Stimulated activated CD8-positive, alpha-beta memory T cell treated with anti-CD3 and anti-CD28 coated beads, Interleukin-2, amount 100 ng/mL, for 1 hour (primary cell): ENCODE data around the gene BICD2.

ENCODE experiments used
- DNase-seq, 2 donors: peaks; one replicate each; pipeline ENCODE4 v3.0.0-alpha.2; 2020; ENCODE audit warnings: low read depth in 2 of 2

BICD2 gene

DNA sequence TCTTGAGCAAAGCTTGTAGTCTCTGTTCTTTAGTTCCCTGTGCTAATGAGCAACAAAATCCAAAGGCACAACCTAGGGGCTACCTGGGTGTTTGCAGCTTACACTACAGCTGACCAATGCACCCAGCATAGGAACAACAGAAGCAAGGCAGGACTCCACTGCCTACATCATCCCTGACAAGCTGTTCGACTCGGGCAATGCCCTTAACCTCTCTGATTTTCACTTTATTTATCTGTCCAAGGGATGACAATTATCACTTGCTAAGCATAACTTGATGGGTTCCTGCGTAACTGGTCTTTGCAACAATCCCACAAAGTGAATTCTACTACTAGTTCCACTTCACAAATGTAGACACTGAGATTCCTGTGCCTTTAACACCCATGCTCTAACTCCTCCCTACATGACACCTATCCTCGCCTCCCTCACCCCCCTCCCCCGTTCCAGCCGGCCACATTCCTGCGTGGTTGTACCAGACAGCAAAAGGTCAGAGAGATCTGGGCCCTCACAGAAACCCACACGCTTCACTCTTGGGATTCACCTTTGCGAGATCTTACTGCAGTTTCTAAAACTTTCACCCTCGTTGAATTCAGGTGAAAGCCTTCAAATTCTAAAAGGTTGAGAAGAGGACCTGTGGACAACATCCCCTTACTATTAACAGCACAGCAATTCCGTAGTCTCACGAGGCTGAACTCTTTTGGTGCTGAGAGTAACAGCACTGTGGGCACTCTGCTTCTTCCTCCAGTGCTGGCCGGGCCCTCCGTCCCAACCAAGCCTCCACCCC is 95.7 kb downstream of the BICD2 start:
- no peak for DNase-seq

DNA sequence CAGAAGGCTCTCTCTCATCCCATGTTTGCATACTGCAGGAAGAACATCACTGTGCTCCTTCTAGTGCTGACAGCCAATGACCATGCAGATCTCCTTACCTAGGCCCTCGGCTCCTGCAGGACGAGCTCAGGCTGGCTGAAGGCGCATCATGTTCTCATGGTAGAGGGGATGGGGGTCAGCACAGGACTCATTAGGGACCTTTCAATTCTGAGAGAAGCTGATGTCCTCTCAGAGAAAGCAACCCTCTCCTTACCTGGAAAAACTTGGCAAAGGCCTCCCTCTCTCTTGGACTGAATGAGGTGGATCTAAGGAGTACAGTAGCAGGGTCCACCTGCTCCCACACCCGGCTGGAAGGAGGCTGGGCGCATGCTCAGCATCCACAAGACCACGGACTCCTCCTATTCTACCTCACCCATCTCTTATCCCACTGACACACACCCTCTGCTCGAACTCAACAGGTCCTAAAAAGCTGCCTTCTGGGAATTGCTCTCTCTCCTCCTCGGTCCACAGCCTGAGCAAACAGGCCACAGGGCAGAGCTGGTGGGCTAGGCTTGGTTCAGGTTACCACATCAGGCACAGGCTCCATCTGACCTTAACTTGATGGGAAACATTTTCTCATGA is 97.6 kb downstream of the BICD2 start:
- DNase-seq: no peak

DNA sequence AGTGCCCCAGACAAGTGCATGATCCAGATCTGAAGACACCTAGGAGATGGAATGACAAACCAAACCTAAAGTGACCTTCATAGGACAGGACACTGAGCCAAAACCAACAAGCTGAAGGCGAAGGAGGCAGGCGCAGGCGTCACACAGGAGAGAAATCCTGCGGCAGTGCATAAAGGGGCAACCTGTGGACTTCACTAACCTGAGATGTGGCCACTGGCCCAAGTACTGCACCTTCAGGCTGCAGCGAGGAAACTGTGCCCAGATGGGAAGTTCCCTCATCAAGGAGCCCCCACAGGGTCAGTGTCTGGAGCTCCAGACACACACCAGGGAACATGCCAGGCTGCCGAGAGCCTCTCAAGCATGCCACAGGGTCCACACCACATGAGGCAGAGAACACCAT is 98.4 kb downstream of the BICD2 start:
- DNase-seq: no peak

DNA sequence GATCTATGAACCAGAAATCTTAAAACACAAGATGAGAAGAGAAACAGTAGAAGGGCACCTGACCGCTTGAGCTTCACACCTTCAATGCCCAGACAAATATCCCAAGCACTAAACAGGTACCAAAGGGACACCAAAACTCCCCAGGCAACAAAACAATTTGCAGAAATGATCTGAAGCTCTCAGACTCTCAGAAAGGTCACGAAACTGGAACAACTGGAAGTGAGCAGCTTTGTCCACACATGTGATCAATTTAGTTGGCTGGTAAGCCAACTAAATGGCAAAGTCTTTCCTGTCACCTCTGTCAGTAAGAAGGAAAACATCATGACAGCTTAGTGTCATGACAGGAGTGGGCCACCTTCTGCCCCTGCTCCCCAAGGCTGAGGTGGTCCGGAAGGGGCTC is 98.8 kb downstream of the BICD2 start:
- no peak for DNase-seq

DNA sequence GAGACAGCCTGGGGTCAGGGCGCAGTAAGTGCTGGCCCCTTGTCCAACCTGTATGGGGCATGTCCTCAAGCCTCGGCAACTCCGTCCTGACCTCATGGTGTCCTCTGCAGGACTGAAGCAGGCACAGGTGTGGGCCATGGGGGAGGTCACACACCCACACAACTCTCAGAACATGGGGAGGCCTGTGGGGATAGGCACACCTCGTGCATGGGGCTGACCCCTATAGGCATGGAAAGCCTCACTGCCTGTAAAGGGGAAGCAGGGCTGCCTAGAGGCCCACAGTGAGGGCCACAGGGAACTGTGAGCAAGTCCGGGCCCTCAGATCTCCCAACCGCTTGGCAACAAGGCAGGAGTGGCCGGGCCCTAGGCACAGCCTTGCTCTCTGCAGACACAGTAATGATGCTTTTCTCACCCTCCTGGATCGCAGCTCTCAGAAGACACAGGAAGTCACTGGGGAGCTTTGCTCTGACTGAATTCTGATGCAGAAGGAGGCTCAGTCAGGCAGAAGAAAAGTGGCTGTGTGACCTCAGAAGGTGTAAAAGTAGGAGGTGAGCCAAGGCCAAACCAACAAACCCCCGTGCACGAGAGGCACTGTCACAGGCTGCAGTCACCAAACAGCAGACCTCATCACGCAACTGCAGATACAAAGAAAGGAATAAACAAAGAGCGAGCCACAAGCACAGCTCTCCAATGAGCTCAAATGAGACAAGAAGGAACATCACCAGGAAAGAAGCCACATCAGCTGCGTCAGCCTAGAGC is 100.1 kb downstream of the BICD2 start:
- no peak for DNase-seq

DNA sequence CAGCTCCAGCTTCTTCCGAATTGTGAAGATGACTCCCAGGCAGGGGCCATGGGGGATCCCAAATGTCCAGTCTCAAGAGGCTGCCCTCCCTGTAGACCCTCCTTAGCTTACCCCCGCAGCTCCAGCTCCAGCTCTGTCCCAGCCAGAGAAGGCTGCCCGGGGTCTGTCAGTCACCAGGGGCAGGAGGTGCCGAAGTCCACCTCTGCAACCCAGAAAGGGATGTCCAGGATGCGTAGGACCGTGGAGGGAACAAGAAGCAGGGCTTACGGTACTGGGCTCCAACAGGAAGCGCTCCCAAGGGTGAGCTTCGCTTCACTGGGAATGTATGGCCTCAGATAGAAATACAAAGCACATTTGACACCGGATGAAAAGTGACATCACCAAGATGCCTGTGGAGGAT is 100.7 kb downstream of the BICD2 start:
- no peak for DNase-seq

DNA sequence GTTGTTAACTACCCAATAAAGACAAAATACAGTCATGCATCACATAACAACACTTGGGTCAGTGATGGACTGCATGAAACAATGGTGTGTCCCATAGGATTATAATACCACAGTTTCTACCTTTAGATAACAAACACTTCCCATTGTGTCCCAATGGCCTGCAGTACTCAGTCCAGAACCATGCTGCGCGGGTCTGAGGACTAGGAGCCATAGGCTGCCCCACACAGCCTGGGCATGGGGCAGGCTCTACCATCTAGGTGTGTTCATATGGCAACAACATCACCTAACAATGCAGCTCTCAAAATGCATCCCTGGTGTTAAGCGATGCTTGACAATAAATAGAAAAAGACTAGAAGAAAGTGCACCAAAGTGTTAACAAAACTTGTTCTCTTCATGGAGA is 101.5 kb downstream of the BICD2 start:
- no peak for DNase-seq

DNA sequence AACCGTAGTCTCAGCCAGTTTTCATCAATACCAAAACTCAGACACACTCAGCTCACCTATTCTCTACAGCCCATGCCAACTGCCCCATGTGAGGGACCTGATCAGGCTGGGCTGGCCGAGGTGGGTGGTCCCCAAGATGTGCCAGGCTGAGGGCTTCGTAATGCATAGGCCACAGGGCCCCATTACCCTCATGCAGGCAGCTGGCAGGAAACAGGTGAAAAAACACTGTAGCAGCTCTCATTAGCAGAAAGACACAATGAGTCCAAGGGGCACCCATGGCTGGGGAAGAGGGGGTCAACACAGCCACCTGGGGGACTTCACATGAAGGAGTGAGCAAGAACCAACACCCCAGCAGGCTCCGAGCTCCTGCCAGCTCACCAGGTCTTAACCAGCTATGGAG is 102.9 kb downstream of the BICD2 start:
- DNase-seq: no peak
